HG03135 (cell line): Measurements from ENCODE around the gene LRRC27.

Experiments
- ATAC-seq: cut with Tn5 transposase; IDR thresholded peaks from one replicate; pipeline ENCODE4 v1.9.1; 2021; ENCODE audit warnings: mild to moderate bottlenecking, moderate library complexity; ENCODE audit not compliant: unreplicated experiment

The LRRC27 gene

DNA sequence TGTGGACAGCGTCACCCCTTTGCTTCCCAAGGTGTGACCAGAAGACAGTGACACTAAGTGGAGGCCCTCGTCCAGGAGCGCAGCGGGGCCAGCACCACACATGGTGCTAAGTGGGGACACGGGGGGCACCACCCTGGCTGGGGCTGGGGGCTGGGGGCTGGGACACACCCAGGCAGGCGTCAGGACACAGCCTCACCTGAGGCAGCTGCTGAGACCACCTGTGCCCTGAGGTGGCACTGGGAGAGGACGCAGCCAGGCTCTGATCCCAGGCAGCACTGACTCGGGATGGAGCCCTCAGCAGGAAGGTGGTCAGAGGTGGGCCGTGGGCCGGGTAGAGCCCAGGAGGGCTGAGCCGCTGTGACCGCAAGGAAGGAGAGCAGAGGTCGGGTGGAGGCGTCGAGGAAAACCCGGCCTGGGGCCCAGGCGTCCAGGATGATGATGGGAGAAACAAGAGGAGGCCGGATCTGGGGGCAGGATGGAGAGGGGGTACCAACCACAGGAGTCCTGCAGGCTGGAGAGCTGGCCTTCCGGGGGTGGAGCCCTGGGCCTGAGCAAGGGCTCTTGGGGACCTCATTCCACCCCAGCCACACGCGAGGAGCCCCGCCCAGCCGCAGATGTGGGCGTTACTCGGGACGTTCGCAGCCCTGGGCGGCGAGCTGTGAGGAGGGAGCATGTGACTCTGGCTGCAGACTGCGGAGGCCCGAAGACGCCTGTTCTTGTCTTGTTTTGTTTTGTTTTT is 22.5 kb downstream of the LRRC27 start:
- no peak for ATAC-seq

DNA sequence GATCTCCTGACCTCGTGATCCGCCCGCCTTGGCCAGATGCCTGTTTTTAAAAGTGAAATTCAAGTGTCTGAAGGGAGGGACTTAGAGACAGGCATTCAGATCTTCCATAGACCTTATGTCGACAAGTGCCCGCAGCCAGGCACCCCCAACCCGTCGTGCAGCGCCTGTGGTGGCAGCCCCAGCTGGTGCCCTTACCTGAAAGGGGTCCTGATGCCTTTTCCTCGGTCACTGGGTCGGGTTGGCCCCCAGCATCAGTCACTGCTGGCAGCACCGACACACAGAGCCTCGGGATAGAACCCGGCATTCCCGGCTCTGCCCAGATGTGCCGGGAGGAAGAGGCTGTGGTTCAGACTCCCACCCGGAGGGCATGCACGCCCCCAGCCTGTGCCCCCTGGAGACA is 23.3 kb downstream of the LRRC27 start:
- no peak for ATAC-seq

DNA sequence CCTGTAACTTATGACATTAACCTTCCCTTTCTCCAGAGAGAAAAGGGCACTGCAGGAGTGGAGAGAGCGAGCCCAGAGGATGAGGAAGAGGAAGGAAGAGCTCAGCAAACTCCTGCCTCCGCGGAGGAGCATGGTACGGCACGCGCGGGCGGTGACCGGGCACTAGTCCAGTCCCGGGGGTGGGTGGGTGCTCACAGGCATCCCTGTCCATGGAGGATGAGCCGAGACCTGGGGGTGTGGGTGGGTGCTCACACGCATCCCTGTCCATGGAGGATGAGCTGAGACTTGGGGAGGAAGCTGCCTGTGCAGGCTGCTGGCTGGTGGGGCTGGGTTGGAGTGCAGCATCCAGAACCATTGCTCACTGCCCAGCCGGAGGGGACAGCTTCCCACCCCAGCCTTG is 23.8 kb downstream of the LRRC27 start:
- no peak for ATAC-seq

DNA sequence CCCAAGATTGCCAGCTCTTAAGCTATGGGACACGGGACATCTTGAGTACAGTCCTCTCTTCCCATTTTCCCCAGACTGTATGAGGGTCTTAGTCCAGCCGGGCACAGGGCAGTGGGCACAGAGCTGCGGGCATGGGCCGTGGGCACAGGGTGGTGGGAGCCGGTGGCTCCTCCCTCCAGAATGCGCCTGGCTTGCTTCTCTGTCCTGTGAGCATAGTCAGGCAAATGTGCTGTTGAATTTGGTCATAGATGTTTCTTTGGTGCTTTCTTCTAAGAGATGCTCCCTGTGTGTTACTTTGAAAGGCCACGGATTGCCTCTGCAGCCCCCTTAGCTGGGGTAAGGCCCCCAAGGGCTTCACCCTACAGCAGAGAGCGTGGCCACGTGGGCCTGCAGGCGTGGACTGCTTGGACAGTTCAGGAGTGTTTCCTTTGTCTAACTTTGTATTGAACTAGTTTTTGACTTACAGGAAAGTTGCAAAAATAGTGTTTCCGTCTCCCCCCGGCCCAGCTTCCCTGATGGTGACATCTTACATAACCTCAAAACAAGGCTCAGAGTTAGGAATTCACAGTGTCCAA is 24.7 kb downstream of the LRRC27 start:
- no peak for ATAC-seq

DNA sequence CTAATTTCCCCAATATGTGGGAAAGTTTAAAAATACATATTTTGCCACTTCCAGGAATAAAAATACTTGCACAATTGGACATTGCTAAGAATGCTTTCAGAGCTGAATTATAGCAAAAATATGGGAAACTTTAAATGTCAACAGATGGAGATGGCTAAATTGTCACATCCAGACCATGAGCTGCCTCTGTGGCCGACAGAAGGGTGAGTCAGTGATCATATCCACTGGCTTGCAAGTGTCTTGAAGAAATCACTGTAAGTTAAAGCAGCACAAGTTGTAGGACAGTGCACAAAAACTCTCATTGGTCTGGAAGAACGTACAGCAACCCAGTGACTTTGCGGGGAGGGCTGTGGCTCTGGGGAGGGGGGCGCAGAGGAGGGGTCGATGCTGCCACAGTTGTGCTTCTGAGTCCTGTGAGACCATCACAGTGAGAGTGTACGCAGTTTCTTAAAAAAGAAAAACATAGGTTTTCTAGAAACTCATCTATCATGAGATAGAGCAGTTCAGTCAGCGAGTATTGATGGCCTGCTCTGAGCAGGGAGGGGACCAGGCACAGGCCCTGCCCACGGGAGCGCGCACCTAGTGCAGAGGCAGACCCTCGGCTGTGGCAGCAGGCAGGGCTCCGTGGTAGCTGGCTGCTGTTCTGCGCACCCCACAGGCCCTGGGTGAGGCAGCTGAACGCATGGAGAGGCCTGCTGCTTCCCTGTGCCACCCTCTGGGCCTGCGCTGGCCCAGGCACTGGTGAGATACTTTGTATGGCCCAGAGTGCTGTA is 25.5 kb downstream of the LRRC27 start:
- ATAC-seq, result no peak

DNA sequence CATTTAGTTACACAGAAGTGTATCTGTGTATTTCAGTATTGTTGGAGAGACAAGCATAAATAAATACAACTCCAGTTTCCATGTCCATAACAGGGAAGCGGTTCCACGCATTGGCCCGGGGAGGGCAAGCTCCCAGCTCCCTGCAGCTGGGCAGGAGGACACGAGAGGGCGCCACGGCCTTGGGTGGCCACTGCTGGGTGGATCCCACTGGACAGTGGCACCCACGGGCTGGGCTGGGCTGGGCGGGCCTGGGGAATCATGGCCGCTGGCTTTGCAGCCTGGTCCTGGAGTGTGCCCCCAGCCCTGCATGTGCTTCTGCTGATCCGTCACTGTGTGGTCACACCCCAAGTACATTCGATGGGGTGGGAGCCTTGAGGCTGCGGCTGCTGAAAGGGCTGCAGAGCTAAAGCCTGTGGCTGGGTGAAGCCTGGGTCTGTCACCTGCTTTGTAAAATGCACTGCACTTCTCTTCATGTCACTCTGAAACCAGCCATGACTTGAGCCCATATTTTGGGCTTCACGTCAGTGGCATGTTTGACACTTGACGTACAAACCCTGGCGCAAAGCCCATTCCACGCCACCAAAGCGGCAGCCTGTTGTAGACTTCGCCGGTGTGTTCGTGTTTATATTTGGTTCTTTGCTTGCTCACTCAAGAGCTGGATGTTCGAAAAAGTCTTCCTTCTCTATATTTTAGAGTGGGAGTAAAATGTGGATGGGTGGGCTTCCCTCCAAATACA is 27.5 kb downstream of the LRRC27 start:
- ATAC-seq, result no peak

DNA sequence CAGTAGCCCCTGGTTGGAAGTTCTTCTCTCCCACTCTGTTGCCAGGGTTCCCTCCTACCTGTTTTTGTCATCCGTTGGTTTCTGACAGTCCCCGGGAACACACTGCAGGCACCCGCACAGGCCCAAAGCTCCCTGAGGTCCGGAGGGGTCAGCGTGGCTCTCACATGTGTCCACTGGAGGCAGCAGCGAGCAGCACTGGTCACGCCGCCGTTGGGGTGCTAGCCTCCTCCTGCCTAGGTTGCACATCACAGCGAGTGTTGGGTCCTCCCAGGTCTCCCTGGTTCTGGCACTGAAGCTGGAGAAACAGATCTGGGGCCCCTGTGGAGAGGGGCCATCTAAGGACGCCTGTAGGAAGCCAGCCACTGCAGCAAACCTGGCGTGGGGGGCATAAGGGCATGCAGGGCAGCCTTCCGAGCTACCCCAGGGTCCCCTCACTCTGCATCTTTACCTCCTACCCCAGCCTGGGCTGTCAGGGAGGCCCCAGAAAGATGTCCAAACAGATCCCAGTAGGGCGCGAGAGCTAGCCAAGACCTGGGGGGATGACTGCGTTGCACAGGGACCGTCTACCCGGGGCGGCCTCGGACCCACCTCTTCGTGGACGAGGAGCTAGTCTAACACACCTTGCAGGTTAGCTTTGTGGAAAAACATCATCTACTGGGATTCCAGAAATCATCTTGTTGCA is 28.9 kb downstream of the LRRC27 start:
- no peak for ATAC-seq

DNA sequence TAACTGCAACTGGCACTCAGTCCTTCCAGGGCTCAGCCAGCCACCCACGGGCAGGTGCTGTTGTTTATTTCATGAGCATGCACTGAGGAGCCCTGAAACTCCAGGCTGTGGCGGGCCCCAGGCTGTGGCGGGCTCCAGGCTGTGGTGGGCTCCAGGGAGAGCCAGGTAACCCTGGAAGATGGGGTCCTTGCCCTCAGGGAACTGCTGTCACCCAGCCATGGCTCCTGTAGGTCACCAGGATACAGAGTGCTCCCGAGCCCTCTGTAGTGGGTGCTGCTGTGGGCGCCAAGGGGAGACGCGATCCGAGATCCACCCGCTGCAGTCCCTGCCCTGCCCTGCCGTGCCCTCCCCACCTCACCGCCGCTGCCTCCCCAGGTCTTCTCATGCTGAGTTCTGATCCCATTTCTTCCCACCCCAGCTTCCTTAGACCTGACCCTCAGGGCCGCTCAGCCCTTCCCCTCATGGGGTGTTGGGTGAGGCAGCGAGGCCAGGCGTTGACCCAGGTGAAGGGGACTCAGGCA is 29.6 kb downstream of the LRRC27 start:
- ATAC-seq, result no peak

DNA sequence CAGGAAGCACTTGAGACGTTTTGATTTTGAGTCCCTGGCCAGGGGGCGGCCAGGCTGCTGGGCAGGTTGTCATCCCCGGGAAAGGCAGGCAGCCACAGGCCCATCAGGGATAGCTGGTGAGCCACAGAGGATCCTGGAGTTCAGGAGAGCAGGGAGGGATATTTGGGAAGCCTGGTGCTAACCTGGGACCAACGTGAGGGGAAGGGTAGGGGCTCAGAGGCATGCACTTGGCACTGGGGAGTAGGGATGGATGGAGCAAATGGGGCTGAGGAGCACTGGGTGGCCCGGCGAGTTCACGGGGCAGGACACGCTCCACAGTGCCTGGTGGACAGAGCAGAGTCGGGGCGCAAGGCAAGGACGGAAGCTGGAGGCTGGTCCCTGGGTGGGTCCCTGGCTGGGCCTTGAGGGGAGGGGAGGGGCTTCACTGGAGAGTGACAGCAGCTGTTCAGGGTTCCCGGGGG is 30.2 kb downstream of the LRRC27 start:
- no peak for ATAC-seq

DNA sequence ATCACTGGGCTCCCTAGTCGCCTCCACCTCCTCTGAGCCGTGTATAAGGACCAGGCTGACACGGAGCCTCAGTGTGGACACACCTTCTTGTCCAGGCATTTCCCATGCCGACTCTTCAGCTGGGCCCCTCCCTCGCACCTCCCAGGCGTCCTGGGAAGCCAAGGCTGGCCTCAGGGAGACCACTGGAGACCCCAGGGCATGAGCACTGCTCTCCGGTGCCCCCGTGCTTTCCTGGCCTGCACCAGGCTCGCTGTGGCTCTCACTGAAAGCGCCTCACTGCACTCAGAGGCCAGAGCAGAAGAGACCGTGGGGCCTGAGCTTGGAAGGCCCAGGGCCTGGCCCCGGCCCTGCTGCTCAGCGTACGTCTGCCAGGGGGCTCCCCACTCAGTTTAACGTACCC is 31.4 kb downstream of the LRRC27 start:
- no peak for ATAC-seq

DNA sequence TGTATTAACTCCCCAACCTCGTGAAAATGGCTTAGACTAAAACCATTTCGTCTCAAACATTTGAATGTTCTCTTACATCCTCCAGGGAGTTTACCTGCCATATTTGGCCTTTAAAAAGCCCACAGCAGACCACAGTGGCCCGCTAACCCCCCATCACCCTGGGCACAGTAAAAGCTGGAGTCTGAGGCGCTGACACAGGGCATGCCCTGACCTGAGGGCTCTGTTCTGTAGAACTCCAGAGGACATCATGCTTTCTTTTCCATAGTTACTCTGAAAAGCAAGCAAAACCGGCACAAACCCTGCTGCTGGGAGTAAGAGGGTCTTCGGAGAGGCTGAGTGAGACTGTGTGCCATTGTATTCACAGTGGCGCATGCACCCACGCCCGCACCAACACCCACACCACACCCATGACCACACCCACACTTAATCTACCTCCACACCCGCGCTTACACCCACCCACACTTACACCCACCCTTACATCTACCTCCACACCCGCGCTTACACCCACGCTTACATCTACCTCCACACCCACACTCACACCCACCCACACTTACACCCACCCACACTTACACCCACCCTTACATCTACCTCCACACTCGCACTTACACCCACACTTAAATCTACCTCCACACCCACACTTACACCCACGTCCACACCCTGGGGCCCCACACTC is 32.1 kb downstream of the LRRC27 start:
- ATAC-seq, result no peak

DNA sequence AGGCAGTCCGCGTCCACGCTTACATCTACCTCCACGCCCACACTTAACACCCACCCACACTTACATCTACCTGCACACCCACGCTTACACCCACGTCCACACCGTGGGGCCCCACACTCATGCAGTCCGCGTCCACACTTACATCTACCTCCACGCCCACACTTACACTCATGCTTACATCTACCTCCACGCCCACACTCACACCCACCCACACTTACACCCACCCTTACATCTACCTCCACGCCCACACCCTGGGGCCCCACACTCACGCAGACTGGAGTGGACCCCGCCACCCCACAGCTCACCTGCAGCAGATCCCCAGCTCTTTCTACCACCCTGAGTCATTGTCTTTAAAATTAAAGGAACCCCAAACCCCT is 32.6 kb downstream of the LRRC27 start:
- ATAC-seq, result no peak

DNA sequence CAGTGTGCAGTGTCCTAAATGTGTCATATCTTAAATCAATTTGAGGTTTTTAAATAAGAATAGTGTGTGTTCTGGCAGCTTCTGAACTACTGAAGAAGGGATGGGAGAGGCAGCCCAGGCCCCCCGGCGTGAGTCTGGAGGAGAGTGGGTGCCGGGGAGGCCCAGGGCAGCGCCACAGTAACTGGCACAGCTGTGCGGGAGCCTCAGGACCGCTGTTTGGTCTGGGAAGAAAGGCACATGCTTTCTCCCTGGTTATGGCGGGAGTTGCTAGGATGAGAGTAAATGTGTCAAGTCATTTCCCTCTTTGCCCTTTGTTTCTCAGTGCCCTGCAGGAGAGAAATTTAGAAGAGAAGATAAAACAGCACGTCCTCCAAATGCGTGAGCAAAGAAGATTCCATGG is 33.1 kb downstream of the LRRC27 start:
- ATAC-seq, result no peak

DNA sequence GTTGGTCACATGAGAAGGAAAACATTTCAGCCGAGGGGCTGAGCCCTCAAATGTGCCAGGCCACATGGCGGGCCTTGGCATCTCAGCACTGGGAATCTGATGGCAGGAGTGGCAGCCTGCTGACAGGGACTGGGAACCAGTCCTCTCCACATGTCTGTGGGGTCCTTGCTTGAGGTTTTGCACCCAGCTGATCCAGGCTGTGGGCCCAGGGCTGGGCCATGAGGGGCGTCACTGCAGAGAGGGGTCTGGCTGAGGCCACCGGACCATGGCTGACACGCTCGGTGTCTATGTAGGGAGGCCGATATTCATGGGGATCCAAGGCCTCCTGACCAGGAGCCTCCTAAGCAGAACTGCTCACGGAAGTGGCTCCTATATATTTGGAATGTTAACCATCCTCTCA is 34.0 kb downstream of the LRRC27 start:
- ATAC-seq, result no peak

DNA sequence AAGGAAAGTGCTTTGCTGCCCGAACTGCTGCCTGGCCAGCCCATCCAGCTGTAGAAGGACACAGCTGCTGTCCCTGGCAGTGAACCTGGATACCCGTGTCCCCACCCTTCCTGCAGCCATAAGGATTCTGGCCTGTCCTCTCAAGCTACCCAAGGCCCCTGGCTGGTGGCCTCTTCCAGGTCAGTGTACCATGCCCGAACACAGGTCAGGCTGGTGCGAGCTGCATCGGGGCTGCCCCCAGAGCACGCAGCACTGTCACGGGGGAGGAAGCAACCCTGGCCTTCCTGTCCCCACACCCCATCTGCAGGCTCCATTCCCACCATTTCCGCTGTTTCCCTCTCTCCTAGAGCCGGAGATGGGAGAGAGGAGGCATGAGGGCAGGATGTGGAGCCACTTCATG is 34.5 kb downstream of the LRRC27 start:
- ATAC-seq, result no peak

DNA sequence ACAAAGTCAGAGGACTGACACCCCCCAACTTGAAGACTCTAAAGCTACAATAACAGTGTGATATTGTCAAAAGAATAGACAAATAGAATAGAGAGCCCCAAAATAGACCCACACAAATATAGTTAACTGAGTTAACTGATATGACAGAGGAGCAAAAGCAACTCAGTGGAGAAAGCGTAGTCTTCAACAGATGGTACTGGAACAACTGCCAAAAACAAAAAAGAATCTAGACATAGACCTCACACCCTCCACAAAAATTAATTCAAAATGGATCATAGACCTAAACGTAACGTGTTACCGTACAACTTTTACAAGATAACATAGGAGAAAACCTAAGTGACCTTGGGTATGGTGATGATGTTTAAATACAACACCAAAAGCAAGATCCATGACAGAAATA is 36.4 kb downstream of the LRRC27 start:
- no peak for ATAC-seq

DNA sequence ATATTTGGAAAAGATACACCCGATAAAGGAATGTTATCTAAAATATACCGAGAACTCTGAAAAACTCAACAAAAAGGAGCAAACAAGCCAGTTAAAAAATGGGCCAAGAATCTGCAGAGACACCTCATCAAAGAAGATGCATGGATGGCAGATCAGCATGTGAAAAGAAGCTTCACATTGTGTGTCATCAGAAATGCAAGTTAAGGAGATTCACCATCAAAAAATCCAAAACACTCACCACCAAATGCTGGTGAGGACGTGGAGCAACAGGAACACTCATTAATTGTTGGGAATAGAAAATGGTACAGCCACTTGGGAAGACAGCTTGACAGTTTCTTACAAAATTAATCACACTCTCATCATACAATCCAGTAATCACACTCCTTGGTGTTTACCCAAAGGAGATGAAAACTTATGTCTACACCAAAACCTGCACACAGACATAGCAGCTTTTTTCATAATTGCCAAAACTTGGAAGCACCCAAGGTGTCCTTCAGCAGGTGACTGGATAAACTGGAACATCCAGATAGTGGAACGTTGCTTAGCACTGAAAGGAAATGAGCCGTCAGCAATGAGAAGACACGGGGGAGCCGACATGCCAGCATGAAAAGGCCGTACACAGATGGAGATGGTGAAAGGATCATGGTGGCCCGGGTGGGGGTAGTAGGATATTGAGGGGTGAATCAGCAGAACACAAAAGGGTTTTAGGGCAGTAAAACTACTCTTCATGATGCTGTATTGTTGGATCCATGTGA is 37.1 kb downstream of the LRRC27 start:
- no peak for ATAC-seq

DNA sequence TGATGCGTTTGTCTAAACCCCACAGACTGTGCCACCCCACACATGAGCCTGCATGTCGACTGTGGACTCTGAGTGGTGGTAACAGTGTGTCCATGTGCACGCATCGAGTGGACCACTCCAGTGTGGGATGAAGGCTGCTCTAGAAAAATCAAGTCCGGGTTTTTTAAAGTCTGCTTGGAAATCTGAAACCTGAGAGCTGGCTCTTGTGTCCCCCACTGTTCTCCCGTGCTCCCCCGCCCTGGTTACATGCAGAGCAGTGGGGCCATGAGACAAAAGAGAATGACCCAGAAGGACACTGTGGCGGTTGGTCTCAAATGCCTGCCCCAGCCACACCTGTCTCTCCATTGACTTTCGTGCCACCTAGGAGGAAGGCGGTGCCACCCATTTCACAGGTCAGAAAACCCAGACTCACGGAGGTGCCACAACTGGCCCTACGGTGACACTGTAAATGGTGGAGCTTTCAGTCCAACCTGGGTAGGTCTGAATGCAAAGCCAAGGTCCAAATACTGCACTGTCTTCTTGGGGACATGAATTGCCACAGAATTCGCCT is 37.7 kb downstream of the LRRC27 start:
- ATAC-seq, result no peak
